ENCODE measurements around the gene VTCN1.
A peak's percentile ranks its signal among the peaks of the same experiment; 100 is the strongest.

Gene VTCN1

DNA sequence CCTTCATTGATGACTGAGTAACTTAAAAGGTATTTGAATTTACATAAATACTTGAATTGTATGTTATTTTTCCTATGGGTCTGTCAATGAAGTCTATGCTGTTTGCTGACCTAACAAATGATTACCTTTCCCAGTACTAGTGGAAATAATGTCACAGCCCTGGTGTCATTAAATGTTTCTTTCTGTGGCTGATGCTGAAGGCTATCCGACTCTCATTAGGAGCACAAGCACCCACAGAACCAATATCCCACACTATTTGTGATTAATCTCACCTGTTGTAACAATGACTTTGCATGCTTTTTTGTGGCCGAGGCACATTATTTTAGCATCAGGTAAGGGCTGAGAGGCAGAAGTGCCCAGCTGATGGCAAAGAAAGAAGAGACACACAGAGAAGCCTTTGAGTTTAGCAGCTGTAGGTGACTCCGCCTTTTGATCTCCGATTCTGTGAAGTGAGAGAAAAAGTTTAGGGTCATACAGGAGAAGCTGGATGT, 63.3 kb downstream of the VTCN1 start:
- TF ChIP-seq, protein P1, sequence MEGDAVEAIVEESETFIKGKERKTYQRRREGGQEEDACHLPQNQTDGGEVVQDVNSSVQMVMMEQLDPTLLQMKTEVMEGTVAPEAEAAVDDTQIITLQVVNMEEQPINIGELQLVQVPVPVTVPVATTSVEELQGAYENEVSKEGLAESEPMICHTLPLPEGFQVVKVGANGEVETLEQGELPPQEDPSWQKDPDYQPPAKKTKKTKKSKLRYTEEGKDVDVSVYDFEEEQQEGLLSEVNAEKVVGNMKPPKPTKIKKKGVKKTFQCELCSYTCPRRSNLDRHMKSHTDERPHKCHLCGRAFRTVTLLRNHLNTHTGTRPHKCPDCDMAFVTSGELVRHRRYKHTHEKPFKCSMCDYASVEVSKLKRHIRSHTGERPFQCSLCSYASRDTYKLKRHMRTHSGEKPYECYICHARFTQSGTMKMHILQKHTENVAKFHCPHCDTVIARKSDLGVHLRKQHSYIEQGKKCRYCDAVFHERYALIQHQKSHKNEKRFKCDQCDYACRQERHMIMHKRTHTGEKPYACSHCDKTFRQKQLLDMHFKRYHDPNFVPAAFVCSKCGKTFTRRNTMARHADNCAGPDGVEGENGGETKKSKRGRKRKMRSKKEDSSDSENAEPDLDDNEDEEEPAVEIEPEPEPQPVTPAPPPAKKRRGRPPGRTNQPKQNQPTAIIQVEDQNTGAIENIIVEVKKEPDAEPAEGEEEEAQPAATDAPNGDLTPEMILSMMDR (IDR thresholded peaks at IDR 0.05; ENCODE audit: low read depth, low read length) = no peak
- in situ Hi-C loops (cut with HindIII; ENCODE audit: low sequenced_read_pairs) = no loop called here
- H3K4me3 ChIP-seq (ENCODE audit: low read depth, low read length) = no peak overlapping the region
- no peak for DNase-seq (ENCODE audit: low read depth, low spot score)

DNA sequence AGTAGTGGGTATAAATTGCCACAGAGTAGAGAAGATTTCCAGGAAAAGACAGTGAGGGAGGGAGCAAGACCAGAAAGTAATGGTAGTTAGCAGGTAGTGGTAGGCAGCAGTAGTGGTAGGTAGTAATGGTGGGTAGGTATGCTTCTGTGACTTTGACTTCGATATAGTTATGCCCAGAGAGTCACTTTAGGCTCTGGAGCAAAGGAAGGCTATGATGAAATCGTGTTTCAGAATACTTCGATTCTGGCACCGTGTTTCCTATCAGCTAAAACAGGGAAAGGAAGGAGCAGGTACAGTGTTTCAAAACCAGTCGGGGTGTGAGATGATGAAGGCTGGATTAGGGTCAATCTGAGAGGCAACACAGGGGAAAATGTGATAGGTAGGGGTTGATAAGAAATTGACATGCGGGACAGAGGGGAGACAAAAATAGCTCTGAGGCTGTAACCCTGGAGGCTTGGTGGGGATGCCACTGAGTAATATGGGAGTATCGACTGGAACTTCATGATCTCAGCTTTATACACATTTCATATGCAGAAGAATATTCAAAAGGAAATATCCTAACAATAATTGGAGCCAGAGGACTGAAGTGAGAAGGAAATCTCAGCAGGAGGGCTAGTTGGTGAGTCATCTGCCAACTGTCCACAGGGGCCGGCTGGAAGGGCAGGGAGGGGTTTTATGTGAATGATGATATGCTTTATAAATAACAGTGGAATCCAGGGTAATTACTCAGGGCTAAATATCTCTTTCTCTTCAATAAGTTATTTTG, 64.0 kb downstream of the VTCN1 start:
- DNase-seq (ENCODE audit: low read depth, low spot score) = peak; percentile 91
- TF ChIP-seq, protein P1 (IDR thresholded peaks at IDR 0.05; ENCODE audit: low read depth, low read length) = no peak
- no peak overlapping the region for H3K4me3 ChIP-seq (ENCODE audit: low read depth, low read length)
- in situ Hi-C loops (cut with HindIII; ENCODE audit: low sequenced_read_pairs) = no loop called here

DNA sequence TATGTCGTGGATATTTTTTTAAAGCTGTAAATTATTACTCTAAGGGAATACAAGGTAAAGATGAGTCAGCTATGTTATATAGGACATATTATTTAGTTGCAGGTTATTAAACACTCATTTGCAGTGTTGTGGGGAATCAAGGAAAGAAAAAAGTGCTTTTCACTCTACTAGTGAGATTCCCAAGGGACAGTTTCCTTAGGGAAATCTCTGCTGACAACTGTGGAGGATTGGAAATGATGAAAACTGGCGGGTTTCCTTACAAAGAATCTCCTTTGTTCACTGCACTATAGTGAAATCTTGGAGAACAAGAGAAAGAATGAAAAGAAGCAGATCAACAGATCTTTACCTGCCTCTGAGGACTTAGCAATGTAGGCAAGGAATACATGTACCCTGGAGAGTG, 64.7 kb downstream of the VTCN1 start:
- TF ChIP-seq, protein P1 (IDR thresholded peaks at IDR 0.05; ENCODE audit: low read depth, low read length) = no peak
- H3K4me3 ChIP-seq (ENCODE audit: low read depth, low read length) = no peak overlapping the region
- in situ Hi-C loops (cut with HindIII; ENCODE audit: low sequenced_read_pairs) = no loop called here
- DNase-seq (ENCODE audit: low read depth, low spot score) = no peak

DNA sequence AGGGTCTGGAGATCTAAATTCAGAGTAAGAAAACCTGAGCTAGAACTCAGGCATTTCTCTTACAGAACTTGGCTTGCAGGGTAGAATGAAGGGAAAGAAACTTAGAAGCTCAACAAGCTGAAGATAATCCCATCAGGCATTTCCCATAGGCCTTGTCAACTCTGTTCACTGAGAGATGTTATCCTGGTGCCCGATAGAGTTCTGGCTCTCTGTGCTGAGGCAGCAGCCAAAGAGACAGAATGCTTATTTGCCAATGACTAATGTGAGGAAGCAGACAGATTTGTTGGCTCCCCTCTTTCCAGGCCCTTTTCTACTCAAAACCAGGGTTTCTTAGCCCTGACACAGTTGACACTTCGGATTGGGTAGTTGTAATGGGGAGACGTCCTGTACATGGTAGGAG, 66.9 kb downstream of the VTCN1 start:
- in situ Hi-C loops (cut with HindIII; ENCODE audit: low sequenced_read_pairs) = no loop called here
- DNase-seq (ENCODE audit: low read depth, low spot score) = no peak
- no peak overlapping the region for H3K4me3 ChIP-seq (ENCODE audit: low read depth, low read length)
- TF ChIP-seq, protein P1 (IDR thresholded peaks at IDR 0.05; ENCODE audit: low read depth, low read length) = no peak

DNA sequence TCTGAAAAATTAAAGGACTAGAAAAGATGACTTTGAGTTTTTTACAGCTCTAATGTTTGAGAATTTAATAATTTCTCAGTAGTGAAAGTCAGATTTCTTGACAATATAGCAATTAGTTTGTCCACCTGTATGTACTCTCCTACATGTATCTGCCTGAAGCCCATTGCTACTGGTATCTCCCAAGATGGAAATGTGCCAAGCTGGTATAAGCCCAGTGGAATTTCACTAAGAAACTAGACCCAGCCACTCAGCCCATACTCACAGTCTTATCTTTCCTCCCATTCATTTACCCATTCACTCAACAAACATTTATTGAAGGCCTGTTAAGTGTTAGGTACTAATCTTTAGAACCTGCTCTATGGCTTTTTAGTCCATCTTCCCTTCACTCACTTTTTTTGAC, 67.6 kb downstream of the VTCN1 start:
- TF ChIP-seq, protein P1 (IDR thresholded peaks at IDR 0.05; ENCODE audit: low read depth, low read length) = no peak

DNA sequence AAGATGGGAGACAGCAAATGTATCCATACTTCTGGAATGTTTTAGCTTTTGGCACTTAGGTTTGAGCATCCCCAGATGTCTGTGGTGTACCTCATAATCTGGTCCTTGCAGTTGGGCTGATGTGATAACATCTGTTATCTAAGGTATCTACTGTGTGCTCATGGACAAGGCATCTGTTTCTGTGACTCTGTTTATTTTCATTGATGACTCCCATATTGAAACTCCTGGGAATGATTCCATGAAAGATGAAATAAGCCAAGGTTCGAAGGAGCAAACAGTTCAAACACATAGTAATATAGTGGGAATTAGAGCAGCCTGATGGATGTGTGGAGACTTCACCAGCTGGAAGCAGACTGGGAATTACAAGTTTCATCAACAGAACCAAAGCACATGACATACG, 68.5 kb downstream of the VTCN1 start:
- TF ChIP-seq, protein P1 (IDR thresholded peaks at IDR 0.05; ENCODE audit: low read depth, low read length) = no peak
- in situ Hi-C loops (cut with HindIII; ENCODE audit: low sequenced_read_pairs) = no loop called here
- peak; percentile 13 for DNase-seq (ENCODE audit: low read depth, low spot score)
- no peak overlapping the region for H3K4me3 ChIP-seq (ENCODE audit: low read depth, low read length)

More for the DNA sequence above, 67.6 kb downstream of the VTCN1 start:
- in situ Hi-C loops (cut with HindIII; ENCODE audit: low sequenced_read_pairs) = no loop called here
- no peak for DNase-seq (ENCODE audit: low read depth, low spot score)
- no peak overlapping the region for H3K4me3 ChIP-seq (ENCODE audit: low read depth, low read length)
